Ovary (tissue), 3 donors: Measurements from ENCODE around the gene ZKSCAN1.

Source experiments
- CTCF ChIP-seq, 3 donors: fragments of 450-650 bp in 2 of 3; fragments of 200-600 bp in 1 of 3; IDR thresholded peaks; one replicate each; pipeline versions ENCODE4 v1.5.1 to v1.8.0; 2016 to 2022; ENCODE audit warnings: antibody characterized with exemption in 3 of 3, mild to moderate bottlenecking in 1 of 3
- POLR2A ChIP-seq: fragments of 450-650 bp; IDR thresholded peaks from one replicate; pipeline ENCODE4 v1.6.1; 2017; ENCODE audit warnings: antibody characterized with exemption, mild to moderate bottlenecking, moderate library complexity
- donor health status: DM: no; HTN: no; CAD: no.

GRCh38 chr7:100064162-100064561 lies 48.8 kb downstream of the ZKSCAN1 start:
- TF ChIP-seq CTCF (IDR thresholded peaks at IDR 0.05): no peak
- no peak for TF ChIP-seq POLR2A
